HG02623 (cell line): ENCODE results near the gene IGF2BP2.

Experiments
- ATAC-seq: cut with Tn5 transposase; IDR thresholded peaks from one replicate; pipeline ENCODE4 v1.9.1; 2021; ENCODE audit warnings: moderate library complexity; ENCODE audit not compliant: unreplicated experiment

IGF2BP2 gene

GRCh38 chr3:185737740-185738680 lies 86.8 kb downstream of the IGF2BP2 start:
- no peak for ATAC-seq

GRCh38 chr3:185737020-185737419 lies 87.8 kb downstream of the IGF2BP2 start:
- ATAC-seq, result no peak

GRCh38 chr3:185734725-185735096 lies 90.1 kb downstream of the IGF2BP2 start:
- no peak for ATAC-seq

GRCh38 chr3:185733980-185734724 lies 90.7 kb downstream of the IGF2BP2 start:
- ATAC-seq, result no peak

- no peak for ATAC-seq
These were observed 92.1 kb downstream of the IGF2BP2 start for GRCh38 chr3:185732782-185733181.

DNA sequence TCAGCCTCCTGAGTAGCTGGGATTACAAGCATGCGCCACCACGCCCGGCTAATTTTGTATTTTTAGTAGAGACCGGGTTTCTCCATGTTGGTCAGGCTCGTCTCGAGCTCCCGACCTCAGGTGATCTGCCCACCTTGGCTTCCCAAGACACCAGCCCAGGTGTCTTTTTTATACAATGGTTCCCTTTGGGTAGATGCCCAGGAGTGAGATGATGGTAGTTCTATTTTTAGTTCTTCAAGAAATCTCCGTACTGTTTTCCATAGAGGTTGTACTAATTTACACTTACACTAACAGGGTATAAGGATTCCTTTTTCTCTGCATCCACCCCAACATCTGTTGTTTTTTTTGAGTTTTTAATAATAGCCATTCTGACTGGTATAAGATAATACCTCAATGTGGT lies 94.3 kb downstream of the IGF2BP2 start:
- no peak for ATAC-seq

DNA sequence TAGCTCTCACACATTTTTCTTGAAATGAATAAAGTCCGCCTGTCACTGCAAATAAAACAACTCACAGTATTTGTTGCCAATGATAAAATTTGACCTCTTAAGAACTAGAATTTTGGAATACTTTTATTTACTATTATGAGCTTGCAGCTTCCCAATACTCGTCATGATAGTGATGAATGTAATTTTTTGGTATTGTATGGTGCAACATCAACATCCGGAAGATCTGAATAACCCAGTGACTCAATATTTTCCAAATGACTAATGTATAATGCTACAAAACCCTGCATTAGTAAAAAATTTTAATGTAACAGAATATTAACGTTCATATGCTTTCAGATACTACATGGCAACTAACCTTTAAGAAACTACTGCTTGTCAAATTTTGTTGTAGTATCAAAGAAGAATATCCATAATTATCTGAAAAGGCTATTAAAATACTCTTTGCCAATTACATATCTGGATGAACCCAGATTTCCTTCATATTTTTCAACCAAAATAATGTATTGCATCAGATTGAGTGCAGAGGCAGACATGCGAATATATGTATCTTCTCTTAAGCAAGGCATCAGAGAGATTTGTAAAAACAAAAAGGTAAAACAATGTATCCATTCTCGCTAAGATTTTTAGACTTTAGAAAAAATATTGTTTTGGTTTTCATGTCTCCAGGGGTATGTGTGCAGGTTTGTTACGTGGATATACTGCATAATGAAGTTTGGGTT lies 95.3 kb downstream of the IGF2BP2 start:
- no peak for ATAC-seq

GRCh38 chr3:185728630-185729336 lies 96.1 kb downstream of the IGF2BP2 start:
- no peak for ATAC-seq

- ATAC-seq, result no peak
These were observed 97.0 kb downstream of the IGF2BP2 start for GRCh38 chr3:185727873-185728272.

- no peak for ATAC-seq
These were observed 98.4 kb downstream of the IGF2BP2 start for GRCh38 chr3:185726254-185726967.

GRCh38 chr3:185724761-185725160 lies 100.1 kb downstream of the IGF2BP2 start:
- no peak for ATAC-seq

GRCh38 chr3:185724251-185724650 lies 100.6 kb downstream of the IGF2BP2 start:
- no peak for ATAC-seq

- no peak for ATAC-seq
These were observed 102.0 kb downstream of the IGF2BP2 start for GRCh38 chr3:185722881-185723280.

- ATAC-seq, result no peak
These were observed 102.9 kb downstream of the IGF2BP2 start for GRCh38 chr3:185721970-185722369.

- ATAC-seq, result no peak
These were observed 104.5 kb downstream of the IGF2BP2 start for GRCh38 chr3:185720326-185720725.

DNA sequence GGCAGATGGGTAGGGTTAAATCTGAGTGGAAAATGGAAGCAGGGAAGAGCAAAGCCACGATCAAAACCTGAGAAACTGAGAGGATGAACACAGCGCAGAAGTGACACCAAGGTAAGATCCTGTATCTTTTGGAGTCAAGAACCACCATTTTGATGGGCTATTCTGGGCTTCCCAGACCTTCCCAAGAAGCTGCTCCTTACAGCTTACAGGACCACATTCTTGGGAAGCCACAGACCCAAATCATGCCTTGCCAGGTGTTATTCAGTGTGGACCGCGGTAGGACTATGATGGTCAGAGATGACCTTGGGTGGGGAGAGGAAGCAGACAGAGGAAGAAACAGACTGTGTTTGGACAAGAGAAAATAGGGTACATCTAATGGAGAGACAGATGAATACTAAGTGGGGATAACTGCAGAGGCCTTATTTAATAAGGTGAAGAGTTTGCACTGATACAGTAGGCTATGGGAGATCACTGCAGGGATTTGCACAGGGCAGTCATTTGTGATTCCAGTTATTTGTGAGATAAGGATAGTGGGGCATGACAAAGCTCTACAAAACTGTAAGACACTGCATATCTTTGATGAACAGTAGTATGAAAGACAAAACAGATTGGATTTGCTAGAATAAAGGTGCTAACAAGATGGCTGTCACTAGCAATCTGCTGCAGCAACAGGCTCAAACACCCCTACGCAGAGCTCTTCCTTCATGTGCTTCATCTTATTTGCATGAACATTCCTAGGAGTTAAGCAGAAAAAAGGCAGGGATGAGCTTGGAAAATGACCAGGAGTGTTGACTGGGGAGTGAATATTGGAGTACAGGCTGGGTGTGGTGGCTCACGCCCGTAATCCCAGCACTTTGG lies 105.9 kb downstream of the IGF2BP2 start:
- no peak for ATAC-seq

DNA sequence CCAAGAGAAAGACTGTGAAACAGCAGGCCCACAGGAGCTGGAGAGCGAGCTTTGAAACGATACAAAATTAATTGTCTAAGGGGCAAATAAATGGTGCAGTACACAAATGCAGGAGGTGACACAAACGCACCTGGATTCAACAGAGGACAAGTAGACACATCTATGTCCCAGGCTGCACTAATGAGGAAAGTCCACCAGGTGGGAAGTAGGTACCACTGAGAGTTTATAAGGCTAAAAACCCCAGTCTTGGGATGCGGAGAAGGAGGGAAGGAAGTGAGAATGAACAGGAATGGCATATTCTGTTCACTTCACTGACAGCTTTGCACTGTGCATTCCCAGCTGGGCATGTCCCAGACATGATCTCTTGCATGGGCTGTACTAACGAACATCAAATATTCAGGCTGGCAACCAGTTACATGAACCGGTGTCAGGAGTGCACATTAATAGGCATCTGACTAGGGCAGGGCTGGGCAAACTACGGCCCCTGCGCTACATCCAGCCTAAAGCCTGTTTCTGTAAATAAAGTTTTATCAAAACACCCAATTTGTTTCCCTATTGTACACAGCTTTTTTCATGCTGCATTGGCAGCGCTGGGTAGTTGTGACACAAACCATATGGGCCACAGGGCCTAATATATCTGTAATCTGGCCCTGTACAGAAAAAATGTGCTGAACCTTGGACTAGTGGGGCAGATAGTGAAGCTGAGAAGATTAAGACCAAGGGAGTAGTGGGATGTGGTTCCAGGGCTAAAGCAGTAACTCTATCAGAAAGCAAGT lies 107.0 kb downstream of the IGF2BP2 start:
- ATAC-seq, result no peak

- ATAC-seq, result no peak
These were observed 107.7 kb downstream of the IGF2BP2 start for GRCh38 chr3:185717121-185717520.
